Ovary (tissue), 9 donors: ENCODE results near the gene IL1RL1. TPM values are rescaled to one million over a fixed set of nuclear protein-coding genes. Genes with fewer than 3 reads are reported as not detected.

Source experiments
- DNase-seq, 5 donors: peaks; one replicate each; pipeline ENCODE4 v3.0.0-alpha.2; 2019 to 2020
- H3K27ac ChIP-seq, 2 donors: fragments of 200-600 bp; one replicate each; pipeline versions ENCODE4 v1.5.1 to v1.8.0; 2019 to 2022
- H3K27me3 ChIP-seq: fragments of 200-600 bp; one replicate; pipeline ENCODE4 v1.8.0; 2022
- H3K36me3 ChIP-seq: fragments of 200-600 bp; sonication (generic); one replicate; pipeline ENCODE4 v1.5.1; 2019
- H3K4me1 ChIP-seq: one replicate; pipeline ENCODE4 v1.8.1; 2013; ENCODE audit warnings: mild to moderate bottlenecking, moderate library complexity; ENCODE audit not compliant: insufficient read depth
- H3K4me3 ChIP-seq: fragments of 200-600 bp; sonication (generic); one replicate; pipeline ENCODE4 v1.5.1; 2017
- H3K9me3 ChIP-seq, 2 donors: fragments of 200-600 bp in 1 of 2; sonication (generic) in 1 of 2; one replicate each; pipeline versions ENCODE4 v1.5.1 to v1.8.1; 2013 to 2019; ENCODE audit warnings: mild to moderate bottlenecking in 1 of 2, moderate library complexity in 1 of 2
- CTCF ChIP-seq, 3 donors: fragments of 450-650 bp in 2 of 3; fragments of 200-600 bp in 1 of 3; IDR thresholded peaks; one replicate each; pipeline versions ENCODE4 v1.5.1 to v1.8.0; 2016 to 2022; ENCODE audit warnings: antibody characterized with exemption in 3 of 3, mild to moderate bottlenecking in 1 of 3
- EP300 ChIP-seq: sonication (generic); formaldehyde crosslinking; IDR thresholded peaks from one replicate; pipeline ENCODE4 v1.6.1; 2017; ENCODE audit warnings: antibody characterized with exemption
- POLR2A ChIP-seq: fragments of 450-650 bp; IDR thresholded peaks from one replicate; pipeline ENCODE4 v1.6.1; 2017; ENCODE audit warnings: antibody characterized with exemption, mild to moderate bottlenecking, moderate library complexity
- WGBS, 3 donors: extraction: QIAGEN DNeasy Blood & Tissue Kit in 1 of 3; methylation state at CpG; one replicate each; pipeline versions ENCODE4 v1.1.5 to v1.1.7; 2013 to 2017; 5-methylcytosine and 5-hydroxymethylcytosine counted together
- intact Hi-C, 4 donors: fragments of 100-400 bp; cut with DNase I; formaldehyde crosslinking; loops; one replicate each; pipeline versions ENCODE4 v1.11.0 to v1.15.1; 2022 to 2023
- polyA plus RNA-seq, 2 donors: library from polyadenylated mRNA; stranded (reverse); fragments of 200-250 nt in 1 of 2; fragments of 350-450 nt in 1 of 2; fragmentation: Illumina TruSeq in 1 of 2; extraction: RNeasy Lipid Tissue Mini Kit (QIAGEN cat#74804) in 1 of 2; gene quantifications; one replicate each; pipeline ENCODE4 v1.2.3, GENCODE V29; 2013 to 2014
- total RNA-seq, 7 donors: library from RNA; depleted of rRNA in 2 of 7; stranded (reverse); fragments of >200 nt in 2 of 7; fragmentation: NEBNext Ultra II Directional in 3 of 7; extraction: Animal tissue kit (Norgen Biotek cat#: 25700) in 3 of 7; gene quantifications; one replicate each; pipeline versions ENCODE4 v1.1.0 to v1.2.4, GENCODE V29; 2016 to 2023
- donor health status: DM: no; HTN: no; CAD: no; lungs with moderate emphysema.
- donor health status: DM: no; HTN: no; CAD: no.
- donor health status: Bipolar disorder and iron deficiency.
- donor health status: DM: yes; HTN: yes; CAD: no.
- donor health status: DM: no; HTN: no; CAD: no.
- donor health status: DM: yes; HTN: yes; CAD: no.

IL1RL1 gene
- total and polyA plus RNA-seq, 9 donors = 0.36 to 2.3 (median 1.9) TPM; not detected in 1

GRCh38 chr2:102399499-102400141 is 88.3 kb downstream of the IL1RL1 start:
- Histone ChIP-seq H3K27me3 (no peaks in the 10 kb centered on the region), H3K36me3 (no peaks in the 10 kb centered on the region), H3K9me3 (no peaks in the 10 kb centered on the region), H3K4me1 (no peaks in the 10 kb centered on the region), H3K27ac (no peak overlapping the region), H3K4me3 (no peak overlapping the region)
- TF ChIP-seq EP300 (no peak), POLR2A (no peak), CTCF (IDR thresholded peaks at IDR 0.05) (no peak)
- intact Hi-C loops = no loop called here
- 73 to 86% (median 85%) methylated on average over 7 of the region's 7 CpGs for WGBS, 3 donors
- no peak for DNase-seq

GRCh38 chr2:102401456-102401855 is 90.1 kb downstream of the IL1RL1 start:
- intact Hi-C loops = no loop called here
- H3K4me1 ChIP-seq = no peaks in the 10 kb centered on the region
- no peaks in the 10 kb centered on the region for H3K9me3 ChIP-seq
- H3K27ac ChIP-seq = no peak overlapping the region
- peaks cover 3% of the 10 kb centered on the region for H3K27me3 ChIP-seq
- no peak for DNase-seq
- no peaks in the 10 kb centered on the region for H3K36me3 ChIP-seq
- no peak overlapping the region for H3K4me3 ChIP-seq
- TF ChIP-seq POLR2A (no peak), EP300 (no peak), CTCF (IDR thresholded peaks at IDR 0.05) (no peak)

Other genes starting within 250 kb of the IL1RL1 start
- gene IL1R1, start 168.8 kb upstream of the IL1RL1 start, total RNA-seq = 100 to 1,000 TPM in 2 of 7 donors, 10 to 100 TPM in 4, 1 to 10 TPM in 1; 6.5 to 142 (median 36.5) TPM
- 10 to 100 TPM; 36.3 to 76.7 TPM for gene IL1R1, start 168.8 kb upstream of the IL1RL1 start, polyA plus RNA-seq
- gene IL1RL2, start 124.5 kb upstream of the IL1RL1 start, total RNA-seq = 1 to 10 TPM in 3 of 7 donors, under 1 TPM in 1, not detected in 3; 0.26 to 2.0 (median 1.6) TPM
- gene IL1RL2, start 124.5 kb upstream of the IL1RL1 start, polyA plus RNA-seq = 1 to 10 TPM in 1 of 2 donors, under 1 TPM in 1; 0.24 to 1.1 TPM
- 1 to 10 TPM in 5 of 7 donors, under 1 TPM in 2; 0.83 to 3.1 (median 1.7) TPM for gene IL18R1, start 44.2 kb downstream of the IL1RL1 start, total RNA-seq
- 1 to 10 TPM in 1 of 2 donors, under 1 TPM in 1; 0.93 to 1.5 TPM for gene IL18R1, start 44.2 kb downstream of the IL1RL1 start, polyA plus RNA-seq
- under 1 TPM; 0.10 to 0.77 (median 0.33) TPM for gene IL18RAP, start 111.6 kb downstream of the IL1RL1 start, total RNA-seq
- gene IL18RAP, start 111.6 kb downstream of the IL1RL1 start, polyA plus RNA-seq = under 1 TPM; 0.17 to 0.43 TPM
- under 1 TPM in 4 of 7 donors, not detected in 3; 0.10 to 0.13 (median 0.11) TPM for gene SLC9A4, start 161.7 kb downstream of the IL1RL1 start, total RNA-seq
- gene SLC9A4, start 161.7 kb downstream of the IL1RL1 start, polyA plus RNA-seq = not detected